PC-9 (cell line): Measurements from ENCODE around the gene GSX2. TPM values are rescaled to one million over a fixed set of nuclear protein-coding genes. Genes with fewer than 3 reads are reported as not detected.

Source experiments
- BruUV-seq: library from RNA; stranded (reverse); fragments of 400-500 nt; replicated peaks from 2 replicates; lab custom pipeline; 2021; lab: Mats Ljungman, UMichigan
- CTCF ChIA-PET: fragments of 300-600 bp; sonication (Branson Sonifier 250); formaldehyde crosslinking; loops from one replicate; lab custom pipeline; 2022; ENCODE audit warnings: antibody characterized with exemption; lab: Charles Lee
- POLR2A ChIA-PET: fragments of 300-600 bp; sonication (Branson Sonifier 250); formaldehyde crosslinking; loops from one replicate; lab custom pipeline; 2022; ENCODE audit warnings: antibody characterized with exemption; ENCODE audit not compliant: unreplicated experiment; lab: Charles Lee
- DNase-seq, 2 experiments: peaks; one replicate each; pipeline versions ENCODE4 v3.0.0 to v3.0.0-alpha.2; 2015 to 2022; ENCODE audit warnings: mixed read lengths in 1 of 2
- H2AFZ ChIP-seq: fragments of 200-600 bp; sonication (generic); 2 replicates; pipeline ENCODE4 v1.8.1; 2017; ENCODE audit warnings: antibody characterized with exemption
- H3F3A ChIP-seq: fragments of 200-600 bp; sonication (generic); 2 replicates; pipeline ENCODE4 v1.8.1; 2017; ENCODE audit warnings: antibody characterized with exemption, mild to moderate bottlenecking, low read depth; ENCODE audit not compliant: insufficient read depth
- H3K27ac ChIP-seq: fragments of 200-600 bp; sonication (generic); 2 replicates; pipeline ENCODE4 v1.6.1; 2016; ENCODE audit warnings: mixed run types
- H3K27me3 ChIP-seq: fragments of 200-600 bp; sonication (generic); 2 replicates; pipeline ENCODE4 v1.6.1; 2016; ENCODE audit warnings: low read depth, mixed run types; ENCODE audit not compliant: insufficient read depth
- H3K36me3 ChIP-seq: fragments of 200-600 bp; sonication (generic); 2 replicates; pipeline ENCODE4 v1.6.1; 2016; ENCODE audit warnings: low read depth, mixed run types
- H3K4me1 ChIP-seq: fragments of 200-600 bp; sonication (generic); replicated peaks from 2 replicates; pipeline ENCODE4 v1.6.1; 2016; ENCODE audit warnings: mixed run types; ENCODE audit not compliant: insufficient read depth
- H3K4me2 ChIP-seq: fragments of 200-600 bp; sonication (generic); 2 replicates; pipeline ENCODE4 v1.6.1; 2017; ENCODE audit warnings: mixed run types
- H3K4me3 ChIP-seq: fragments of 200-600 bp; sonication (generic); 2 replicates; pipeline ENCODE4 v1.6.1; 2016; ENCODE audit warnings: mixed run types
- H3K79me2 ChIP-seq: fragments of 200-600 bp; sonication (generic); 2 replicates; pipeline ENCODE4 v1.6.1; 2017; ENCODE audit warnings: low read depth, mixed run types
- H3K9me2 ChIP-seq: fragments of 200-600 bp; sonication (generic); 2 replicates; pipeline ENCODE4 v1.8.1; 2017; ENCODE audit warnings: mild to moderate bottlenecking; ENCODE audit not compliant: insufficient read depth
- H3K9me3 ChIP-seq: fragments of 200-600 bp; sonication (generic); 2 replicates; pipeline ENCODE4 v1.8.1; 2016; ENCODE audit warnings: low read depth; ENCODE audit not compliant: insufficient read depth
- H4K20me1 ChIP-seq: fragments of 200-600 bp; sonication (generic); 2 replicates; pipeline ENCODE4 v1.8.1; 2017; ENCODE audit not compliant: insufficient read depth
- EZH2 ChIP-seq: fragments of 200-600 bp; sonication (generic); IDR thresholded peaks from 2 replicates; pipeline ENCODE4 v1.8.0; 2017; ENCODE audit warnings: antibody characterized with exemption, low read depth
- intact Hi-C: fragments of 100-400 bp; cut with micrococcal nuclease; formaldehyde crosslinking; loops from one replicate; pipeline ENCODE4 v1.10.0; 2022; ENCODE audit not compliant: unreplicated experiment
- total RNA-seq: library from RNA; stranded (reverse); gene quantifications from 2 replicates; pipeline ENCODE4 v1.2.3, GENCODE V29; 2021
- TF ChIP-seq, protein P1 (sequence below): fragments of 200-600 bp; sonication (generic); conservative IDR thresholded peaks from 2 replicates; pipeline ENCODE4 v1.6.1; 2017; ENCODE audit warnings: mixed run types, antibody characterized with exemption, mild to moderate bottlenecking, moderate library complexity

Gene GSX2
- total RNA-seq, 1 experiment from 2014 or later, result not detected

DNA sequence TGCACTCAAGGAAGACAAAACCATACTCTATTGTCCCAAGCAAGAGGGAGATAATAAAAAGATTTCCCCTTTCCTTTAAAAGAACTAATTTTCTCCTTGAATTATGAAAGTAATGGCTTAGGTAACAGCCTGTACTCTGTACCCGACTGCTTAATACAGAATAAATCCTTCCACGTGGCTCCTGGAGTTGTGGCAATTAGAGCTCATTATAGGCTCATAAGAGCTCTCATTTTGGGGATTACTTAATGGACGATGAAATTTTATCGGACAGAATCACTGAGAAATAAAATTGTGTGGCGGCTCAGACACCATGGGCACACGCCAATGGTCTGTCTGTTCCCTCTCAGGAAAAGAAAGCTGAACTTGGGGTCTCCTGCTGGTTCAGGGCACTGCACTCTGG, 2.8 kb upstream of the GSX2 start:
- Histone ChIP-seq H3K4me2 (no peak overlapping the region), H4K20me1 (no peaks in the 10 kb centered on the region), H3K27ac (no peak overlapping the region), H3K4me3 (no peak overlapping the region), H2AFZ (no peak overlapping the region), H3K4me1 (peaks cover 3% of the 10 kb centered on the region; the same call in 1 of the 2 replicates), H3K79me2 (no peaks in the 10 kb centered on the region), H3K36me3 (no peaks in the 10 kb centered on the region), H3F3A (no peaks in the 10 kb centered on the region), H3K27me3 (no peaks in the 10 kb centered on the region), H3K9me3 (no peaks in the 10 kb centered on the region), H3K9me2 (no peaks in the 10 kb centered on the region)
- DNase-seq, result no peak
- ChIA-PET POLR2A (no interaction called here), CTCF (no interaction called here)
- BruUV-seq, result no TSS peak
- intact Hi-C loops, result loop anchor here (10.0 kb wide), 1 partner anchor 118 kb away; no protein-coding TSS in a partner anchor
- no peak for TF ChIP-seq EZH2
- TF ChIP-seq, protein P1, sequence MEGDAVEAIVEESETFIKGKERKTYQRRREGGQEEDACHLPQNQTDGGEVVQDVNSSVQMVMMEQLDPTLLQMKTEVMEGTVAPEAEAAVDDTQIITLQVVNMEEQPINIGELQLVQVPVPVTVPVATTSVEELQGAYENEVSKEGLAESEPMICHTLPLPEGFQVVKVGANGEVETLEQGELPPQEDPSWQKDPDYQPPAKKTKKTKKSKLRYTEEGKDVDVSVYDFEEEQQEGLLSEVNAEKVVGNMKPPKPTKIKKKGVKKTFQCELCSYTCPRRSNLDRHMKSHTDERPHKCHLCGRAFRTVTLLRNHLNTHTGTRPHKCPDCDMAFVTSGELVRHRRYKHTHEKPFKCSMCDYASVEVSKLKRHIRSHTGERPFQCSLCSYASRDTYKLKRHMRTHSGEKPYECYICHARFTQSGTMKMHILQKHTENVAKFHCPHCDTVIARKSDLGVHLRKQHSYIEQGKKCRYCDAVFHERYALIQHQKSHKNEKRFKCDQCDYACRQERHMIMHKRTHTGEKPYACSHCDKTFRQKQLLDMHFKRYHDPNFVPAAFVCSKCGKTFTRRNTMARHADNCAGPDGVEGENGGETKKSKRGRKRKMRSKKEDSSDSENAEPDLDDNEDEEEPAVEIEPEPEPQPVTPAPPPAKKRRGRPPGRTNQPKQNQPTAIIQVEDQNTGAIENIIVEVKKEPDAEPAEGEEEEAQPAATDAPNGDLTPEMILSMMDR, result no peak

GRCh38 chr4:54098375-54098774, 1.6 kb upstream of the GSX2 start:
- Histone ChIP-seq H3K9me3 (no peaks in the 10 kb centered on the region), H3K79me2 (no peaks in the 10 kb centered on the region), H3K4me1 (no peaks in the 10 kb centered on the region), H3K36me3 (no peaks in the 10 kb centered on the region), H3K4me3 (no peak overlapping the region), H3K27ac (no peak overlapping the region), H3K9me2 (no peaks in the 10 kb centered on the region), H3K4me2 (no peak overlapping the region), H3F3A (no peaks in the 10 kb centered on the region), H3K27me3 (no peaks in the 10 kb centered on the region), H4K20me1 (no peaks in the 10 kb centered on the region), H2AFZ (no peak overlapping the region)
- no TSS peak for BruUV-seq
- no peak for TF ChIP-seq EZH2
- TF ChIP-seq, protein P1, result no peak
- CTCF ChIA-PET, result no interaction called here
- DNase-seq, result no peak
- POLR2A ChIA-PET, result no interaction called here
- intact Hi-C loops, result loop anchor here (10.0 kb wide), 1 partner anchor 116 kb away; no protein-coding TSS in a partner anchor

- intact Hi-C loops, result loop anchor here (10.0 kb wide), 1 partner anchor 115 kb away; no protein-coding TSS in a partner anchor
- Histone ChIP-seq H3K9me3 (no peaks in the 10 kb centered on the region), H3K36me3 (no peaks in the 10 kb centered on the region), H3K79me2 (no peaks in the 10 kb centered on the region), H2AFZ (no peak overlapping the region), H3K9me2 (no peaks in the 10 kb centered on the region), H3K4me2 (no peak overlapping the region), H3K27me3 (no peaks in the 10 kb centered on the region), H3F3A (no peaks in the 10 kb centered on the region), H3K4me3 (no peak overlapping the region), H3K4me1 (no peaks in the 10 kb centered on the region), H4K20me1 (no peaks in the 10 kb centered on the region), H3K27ac (no peak overlapping the region)
- ChIA-PET POLR2A (no interaction called here), CTCF (no interaction called here)
- BruUV-seq, result no TSS peak
- DNase-seq, result no peak
- TF ChIP-seq, protein P1, result no peak
- no peak for TF ChIP-seq EZH2
Observed at GRCh38 chr4:54099287-54099747, 646 bp upstream of the GSX2 start.
